Osteocyte (in vitro differentiated cells): ENCODE results near the gene WDR41. TPM values are rescaled to one million over a fixed set of nuclear protein-coding genes. Genes with fewer than 3 reads are reported as not detected.
"Not testable (repeated sequence)": the region's sequence is repeated elsewhere in the genome, so short reads cannot be mapped to it uniquely, and the experiment has no call there.

Experiments used
- DNase-seq: peaks from one replicate; pipeline ENCODE4 v3.0.0; 2021; ENCODE audit warnings: mixed read lengths; ENCODE audit not compliant: unreplicated experiment; ENCODE audit errors: extremely low spot score
- H3K27ac Mint-ChIP-seq: one replicate; pipeline ENCODE4 v1.8.0; 2021; ENCODE audit warnings: mild to moderate bottlenecking, mixed read lengths; ENCODE audit not compliant: unreplicated experiment
- H3K27me3 Mint-ChIP-seq: one replicate; pipeline ENCODE4 v1.8.0; 2021; ENCODE audit warnings: mixed read lengths; ENCODE audit not compliant: unreplicated experiment
- H3K36me3 Mint-ChIP-seq: one replicate; pipeline ENCODE4 v1.8.0; 2021; ENCODE audit warnings: mixed read lengths; ENCODE audit not compliant: unreplicated experiment
- H3K4me1 Mint-ChIP-seq: one replicate; pipeline ENCODE4 v1.8.0; 2021; ENCODE audit warnings: mixed read lengths; ENCODE audit not compliant: unreplicated experiment
- H3K4me3 Mint-ChIP-seq: one replicate; pipeline ENCODE4 v1.8.0; 2021; ENCODE audit warnings: mild to moderate bottlenecking, moderate library complexity, mixed read lengths; ENCODE audit not compliant: unreplicated experiment
- H3K9me3 Mint-ChIP-seq: one replicate; pipeline ENCODE4 v1.8.0; 2021; ENCODE audit warnings: mixed read lengths; ENCODE audit not compliant: unreplicated experiment
- CTCF ChIP-seq: fragments of 200-600 bp; sonication (generic); IDR thresholded peaks from 2 replicates; pipeline ENCODE4 v1.5.0; 2021; ENCODE audit warnings: antibody characterized with exemption, mild to moderate bottlenecking, moderate library complexity
- total RNA-seq: library from RNA; stranded (reverse); gene quantifications from 2 replicates; pipeline ENCODE4 v1.2.1, GENCODE V29; 2021

Gene WDR41
- total RNA-seq, 1 donor from 2014 or later = 74.6 TPM

- Mint-ChIP-seq H3K27ac (no peak overlapping the region), H3K36me3 (peaks cover 44% of the 10 kb centered on the region), H3K27me3 (no peaks in the 10 kb centered on the region), H3K4me1 (peaks cover 19% of the 10 kb centered on the region), H3K9me3 (no peaks in the 10 kb centered on the region), H3K4me3 (no peak overlapping the region)
- DNase-seq = no peak
- TF ChIP-seq CTCF = no peak
These were observed 5.7 kb downstream of the WDR41 start for GRCh38 chr5:77486344-77486962.

- H3K36me3 Mint-ChIP-seq = peaks cover 51% of the 10 kb centered on the region
- no peak for TF ChIP-seq CTCF
- no peaks in the 10 kb centered on the region for H3K9me3 Mint-ChIP-seq
- no peaks in the 10 kb centered on the region for H3K4me1 Mint-ChIP-seq
- H3K4me3 Mint-ChIP-seq = no peak overlapping the region
- no peak for DNase-seq
- H3K27me3 Mint-ChIP-seq = no peaks in the 10 kb centered on the region
- no peak overlapping the region for H3K27ac Mint-ChIP-seq
These were observed 8.4 kb downstream of the WDR41 start for GRCh38 chr5:77483682-77484081.

GRCh38 chr5:77475041-77475440 lies 17.1 kb downstream of the WDR41 start:
- not testable (repeated sequence) for DNase-seq, H3K27ac Mint-ChIP-seq, H3K4me1 Mint-ChIP-seq, H3K27me3 Mint-ChIP-seq, H3K4me3 Mint-ChIP-seq, H3K9me3 Mint-ChIP-seq
- H3K36me3 Mint-ChIP-seq = peaks cover 38% of the 10 kb centered on the region

GRCh38 chr5:77468875-77469274 lies 23.2 kb downstream of the WDR41 start:
- not testable (repeated sequence) for H3K27ac Mint-ChIP-seq, H3K4me1 Mint-ChIP-seq, H3K4me3 Mint-ChIP-seq, H3K27me3 Mint-ChIP-seq, H3K9me3 Mint-ChIP-seq, DNase-seq
- H3K36me3 Mint-ChIP-seq = peaks cover 48% of the 10 kb centered on the region

GRCh38 chr5:77463905-77464304 lies 28.2 kb downstream of the WDR41 start:
- TF ChIP-seq CTCF = no peak
- H3K36me3 Mint-ChIP-seq = peaks cover 24% of the 10 kb centered on the region
- DNase-seq = no peak
- H3K27ac Mint-ChIP-seq = peak overlapping the region; percentile 32
- H3K4me1 Mint-ChIP-seq = peaks cover 9% of the 10 kb centered on the region
- no peak overlapping the region for H3K4me3 Mint-ChIP-seq
- no peaks in the 10 kb centered on the region for H3K27me3 Mint-ChIP-seq
- H3K9me3 Mint-ChIP-seq = no peaks in the 10 kb centered on the region

GRCh38 chr5:77461287-77461686 lies 30.8 kb downstream of the WDR41 start:
- Mint-ChIP-seq H3K4me1 (peaks cover 24% of the 10 kb centered on the region), H3K27ac (no peak overlapping the region), H3K4me3 (no peak overlapping the region), H3K9me3 (no peaks in the 10 kb centered on the region), H3K27me3 (no peaks in the 10 kb centered on the region), H3K36me3 (peaks cover 14% of the 10 kb centered on the region)
- no peak for DNase-seq
- TF ChIP-seq CTCF = no peak
